GM15510 (cell line): ENCODE data around the gene FOXJ3.

ENCODE experiments used
- POLR2A ChIP-seq: IDR thresholded peaks from 3 replicates; pipeline ENCODE4 v1.6.1; 2011; ENCODE audit warnings: borderline replicate concordance; ENCODE audit not compliant: insufficient read length; ENCODE audit errors: extremely low read depth

Gene FOXJ3

DNA sequence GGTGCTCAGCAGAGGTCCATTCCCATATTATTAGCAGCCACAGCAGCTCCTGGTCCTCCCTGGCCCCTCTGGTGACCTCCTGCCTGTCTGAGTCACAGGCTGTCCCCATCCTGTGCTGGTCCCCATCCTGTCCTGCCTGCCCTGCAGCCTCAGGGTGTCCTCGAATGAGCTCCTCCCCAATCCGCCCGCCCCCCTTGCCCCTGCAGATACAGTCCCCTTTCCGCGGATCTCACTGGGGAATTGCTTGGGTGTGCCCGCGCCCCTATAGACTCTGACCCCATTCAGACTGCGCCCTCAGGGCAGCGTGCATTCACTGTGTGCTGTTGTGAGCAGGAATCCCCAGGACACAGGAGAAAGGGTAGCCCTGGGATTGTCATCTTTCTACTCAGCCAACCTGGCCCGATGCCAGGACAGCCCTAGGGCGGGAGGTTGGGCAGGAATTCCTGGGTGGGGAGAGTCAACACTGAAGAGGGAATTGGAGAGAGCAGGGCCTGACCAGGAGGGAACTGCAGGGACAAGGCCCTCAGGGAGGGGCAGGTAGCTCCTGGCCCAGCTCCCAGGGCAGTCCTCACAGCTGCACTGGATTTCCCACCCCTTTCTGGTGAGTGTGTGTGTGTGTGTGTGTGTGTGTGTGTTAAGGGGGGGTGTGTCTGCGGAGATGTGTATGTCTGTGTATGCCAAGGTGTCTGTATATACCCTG is 169.4 kb downstream of the FOXJ3 start:
- TF ChIP-seq POLR2A: no peak

DNA sequence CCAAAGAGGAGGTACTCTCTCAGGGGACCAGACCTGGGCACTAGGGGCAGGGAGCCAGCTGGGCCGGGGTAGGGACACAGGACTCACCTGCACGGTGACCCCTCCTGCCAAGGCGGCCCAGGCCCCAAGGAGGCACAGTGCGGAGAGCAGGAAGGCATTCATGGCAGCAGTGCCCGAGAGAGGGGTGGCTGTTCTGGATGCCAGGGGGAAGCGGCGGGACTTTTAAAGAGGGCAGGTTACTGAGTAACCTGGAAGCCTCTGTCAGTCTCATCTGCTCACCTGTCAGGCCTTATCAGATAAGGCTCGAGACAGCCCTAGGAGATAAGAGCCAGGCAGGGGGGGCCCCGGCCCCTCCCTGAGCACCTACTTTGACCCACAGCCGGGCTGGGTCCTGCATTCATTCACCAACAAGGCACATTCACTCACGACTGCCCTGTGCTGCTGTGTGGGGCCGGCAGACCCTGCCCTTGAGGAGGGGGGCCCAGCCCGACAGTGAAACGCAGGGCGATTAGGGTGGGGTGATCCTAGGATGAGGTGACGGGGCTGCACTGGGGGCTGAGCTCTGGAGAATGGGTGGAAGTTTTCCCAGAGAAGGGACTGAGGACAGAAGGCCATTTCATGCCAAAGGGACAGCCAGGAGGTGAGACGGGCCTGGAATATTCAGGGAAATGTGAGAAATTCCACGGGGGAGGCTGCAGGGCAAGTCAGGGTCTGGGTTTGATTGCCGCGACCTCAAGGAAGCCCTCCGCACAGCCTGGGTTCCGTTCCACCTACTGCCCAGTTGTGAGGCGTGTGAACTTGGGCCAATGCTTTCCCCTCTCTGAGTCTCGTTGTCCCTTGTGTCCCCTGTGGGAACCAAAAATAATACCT is 170.2 kb downstream of the FOXJ3 start, which contains the start of gene GUCA2A:
TSS of gene GUCA2A (minus strand) at position 195 of the 870 bp plus-strand sequence. CDS start at position 162, 33 bp downstream.
- TF ChIP-seq POLR2A: no peak

DNA sequence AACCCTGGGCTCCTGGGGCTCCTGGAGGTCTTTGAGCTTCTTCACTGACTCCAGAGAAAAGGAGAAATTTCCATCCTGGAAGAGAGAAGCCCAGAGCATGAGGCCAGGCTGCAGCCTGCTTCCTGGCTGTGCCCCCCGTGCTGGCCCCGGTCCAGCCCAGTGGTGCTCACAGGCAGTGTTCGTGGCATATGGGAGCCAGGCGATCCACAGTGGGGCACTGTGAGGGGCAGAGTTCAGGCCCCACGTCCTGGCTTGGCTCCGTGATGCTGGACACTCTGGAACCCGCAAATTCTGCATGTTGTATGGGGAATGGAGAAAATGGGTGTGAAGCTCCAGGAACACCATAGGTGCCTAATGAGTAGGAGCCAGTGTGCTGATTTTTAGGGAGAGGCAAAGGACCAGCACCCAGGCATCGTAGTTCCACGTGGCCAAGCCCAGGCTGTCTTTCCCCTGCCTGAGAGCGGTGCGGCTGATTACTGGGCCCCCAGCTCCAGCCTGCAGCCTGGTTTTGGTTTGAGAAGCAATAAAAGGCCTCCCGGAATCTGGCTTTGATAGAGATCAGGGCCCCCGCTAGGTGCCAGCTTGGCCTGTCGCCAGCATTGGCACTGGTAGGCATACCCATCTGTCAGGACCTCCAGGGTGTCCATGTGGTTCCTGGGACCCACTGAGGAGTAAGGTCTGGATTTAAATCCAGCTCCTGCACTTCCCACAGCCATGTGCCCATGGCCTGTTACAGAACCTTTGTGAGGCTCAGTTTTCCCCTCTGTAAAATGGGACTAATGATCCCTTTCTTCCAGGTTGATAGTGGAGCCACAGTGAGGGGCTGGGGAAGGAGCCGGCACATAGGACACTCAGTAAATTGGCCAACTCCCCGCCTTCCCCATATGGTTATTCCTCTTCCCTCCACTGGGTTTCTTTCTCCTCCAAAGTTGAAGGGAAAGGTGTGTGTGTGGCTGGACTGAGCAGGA is 171.2 kb downstream of the FOXJ3 start:
- TF ChIP-seq POLR2A: no peak

DNA sequence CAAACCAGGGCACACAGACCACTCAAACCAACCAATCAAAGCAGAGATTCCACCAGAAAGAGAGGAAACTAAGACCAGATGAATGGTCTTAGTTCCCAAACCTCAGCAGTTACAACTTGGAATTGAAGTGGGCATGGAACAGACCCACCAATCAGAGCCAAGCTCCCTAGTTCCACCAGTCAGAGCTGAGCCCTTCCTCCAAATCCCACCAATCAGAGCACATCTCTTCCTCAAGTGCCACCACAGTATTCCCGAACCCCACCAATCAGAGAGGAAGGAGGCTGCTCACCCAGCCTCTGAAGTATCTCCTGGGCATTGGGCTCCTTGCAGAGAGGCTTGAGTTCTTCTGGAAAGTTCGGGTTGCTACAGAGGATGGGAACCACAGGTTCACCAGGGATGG is 171.9 kb downstream of the FOXJ3 start:
- TF ChIP-seq POLR2A: no peak

DNA sequence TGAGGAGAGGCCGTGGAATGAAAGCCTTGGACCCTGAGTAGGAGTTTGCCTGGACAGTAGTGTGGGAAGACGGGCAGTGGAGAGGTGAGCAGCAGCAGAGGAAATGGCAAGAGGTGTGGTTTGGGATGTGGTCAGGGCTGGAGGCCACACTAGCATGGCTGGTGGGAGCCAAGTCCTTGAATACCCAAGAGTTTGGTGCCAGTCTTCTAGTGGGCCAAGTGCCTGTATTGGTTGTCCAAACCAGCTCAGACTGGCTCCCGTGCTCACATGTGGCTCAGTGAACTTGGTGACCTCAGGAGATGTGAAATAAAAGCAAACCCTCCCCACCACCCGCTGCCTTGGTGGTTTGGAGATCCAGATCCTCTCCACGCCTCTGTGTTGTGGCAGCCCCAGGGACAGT is 172.9 kb downstream of the FOXJ3 start:
- TF ChIP-seq POLR2A: no peak

DNA sequence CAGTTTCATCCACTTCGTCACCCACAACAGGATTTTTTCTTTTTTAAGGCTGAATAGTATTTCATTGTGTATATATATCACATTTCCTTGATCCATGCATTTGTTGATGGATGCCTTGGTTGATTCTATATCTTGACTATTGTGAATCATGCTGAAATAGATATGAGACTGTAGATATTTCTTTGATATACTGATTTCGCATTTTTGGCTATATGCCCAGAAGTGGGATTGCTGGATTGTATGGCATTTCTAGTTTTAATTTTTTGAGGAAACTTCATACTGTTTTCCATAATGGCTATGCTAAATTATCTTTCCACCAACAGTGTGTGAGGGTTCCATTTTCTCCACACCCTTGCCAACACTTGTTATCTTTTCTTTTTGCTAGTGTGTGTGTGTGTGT is 176.8 kb downstream of the FOXJ3 start:
- TF ChIP-seq POLR2A: no peak

DNA sequence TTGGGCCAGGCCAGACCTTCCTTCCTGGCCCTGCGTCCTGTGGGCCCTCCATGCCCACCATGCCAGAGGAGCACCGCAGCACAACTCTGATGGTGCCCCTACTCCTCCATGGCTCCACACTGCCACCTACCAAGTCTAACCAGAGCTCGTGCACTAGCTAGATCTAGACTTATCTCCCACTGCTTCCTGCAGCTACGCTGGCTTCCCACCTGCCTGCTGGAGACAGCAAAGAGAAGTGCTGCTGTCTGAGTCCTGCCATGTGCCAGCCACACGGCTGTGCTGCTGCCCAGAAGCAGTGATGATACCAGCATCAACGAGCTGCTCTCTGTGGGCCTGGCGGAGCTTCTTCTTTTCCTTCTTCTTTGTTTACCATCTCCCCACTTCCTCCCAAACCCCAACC is 177.4 kb downstream of the FOXJ3 start:
- no peak for TF ChIP-seq POLR2A

DNA sequence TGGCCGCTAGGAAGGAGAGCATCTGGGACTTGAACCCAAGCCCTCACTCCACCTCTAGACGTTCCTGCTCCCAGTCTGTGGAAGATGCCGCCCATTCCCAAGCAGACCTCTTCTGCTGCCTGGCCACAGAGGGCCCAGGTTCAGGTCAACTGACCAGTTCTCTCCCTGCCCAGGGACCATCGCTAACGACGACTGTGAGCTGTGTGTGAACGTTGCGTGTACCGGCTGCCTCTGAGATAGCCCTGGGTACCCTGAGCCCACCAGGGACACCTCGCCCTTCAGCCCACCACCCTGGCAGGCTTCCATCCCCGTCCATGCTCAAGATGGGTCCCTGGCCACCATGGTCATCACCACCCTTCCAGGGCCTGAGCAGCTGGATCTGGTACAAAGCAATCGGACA is 179.7 kb downstream of the FOXJ3 start:
- TF ChIP-seq POLR2A: no peak

DNA sequence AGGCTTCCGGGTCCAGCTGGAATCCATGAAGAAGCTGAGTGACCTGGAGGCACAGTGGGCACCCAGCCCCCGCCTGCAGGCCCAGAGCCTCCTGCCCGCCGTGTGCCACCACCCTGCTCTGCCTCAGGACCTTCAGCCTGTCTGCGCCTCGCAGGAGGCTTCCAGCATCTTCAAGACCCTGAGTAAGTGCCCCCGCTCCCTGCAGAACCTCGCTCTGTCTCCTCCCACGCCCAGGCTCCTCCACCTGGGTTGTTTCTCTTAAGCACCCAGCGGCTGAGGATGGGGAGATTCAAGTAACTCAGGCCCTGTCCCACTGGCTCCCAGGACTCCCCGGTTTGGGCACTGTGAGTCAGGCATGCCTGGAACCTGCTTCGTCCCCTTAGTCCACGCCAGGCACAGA is 180.3 kb downstream of the FOXJ3 start:
- no peak for TF ChIP-seq POLR2A

DNA sequence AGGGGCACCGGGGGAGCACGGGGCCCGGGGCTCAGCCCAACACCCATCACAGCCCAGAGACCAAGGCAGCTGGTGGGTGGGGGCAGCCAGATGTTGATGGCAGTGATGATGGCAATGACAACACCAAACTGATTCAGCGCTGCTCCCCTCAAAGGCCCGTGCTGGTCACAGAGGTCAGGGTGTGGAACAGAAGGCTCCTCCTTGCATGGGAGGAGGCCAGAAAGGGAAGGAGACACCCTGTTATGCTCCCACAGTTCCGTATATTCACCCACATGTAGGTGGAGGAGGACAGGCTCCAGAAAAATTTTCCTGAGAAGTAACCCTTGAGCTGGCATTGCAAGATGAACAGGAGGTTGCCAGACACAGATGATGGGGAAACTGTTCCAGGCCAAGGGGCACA is 181.4 kb downstream of the FOXJ3 start:
- no peak for TF ChIP-seq POLR2A

DNA sequence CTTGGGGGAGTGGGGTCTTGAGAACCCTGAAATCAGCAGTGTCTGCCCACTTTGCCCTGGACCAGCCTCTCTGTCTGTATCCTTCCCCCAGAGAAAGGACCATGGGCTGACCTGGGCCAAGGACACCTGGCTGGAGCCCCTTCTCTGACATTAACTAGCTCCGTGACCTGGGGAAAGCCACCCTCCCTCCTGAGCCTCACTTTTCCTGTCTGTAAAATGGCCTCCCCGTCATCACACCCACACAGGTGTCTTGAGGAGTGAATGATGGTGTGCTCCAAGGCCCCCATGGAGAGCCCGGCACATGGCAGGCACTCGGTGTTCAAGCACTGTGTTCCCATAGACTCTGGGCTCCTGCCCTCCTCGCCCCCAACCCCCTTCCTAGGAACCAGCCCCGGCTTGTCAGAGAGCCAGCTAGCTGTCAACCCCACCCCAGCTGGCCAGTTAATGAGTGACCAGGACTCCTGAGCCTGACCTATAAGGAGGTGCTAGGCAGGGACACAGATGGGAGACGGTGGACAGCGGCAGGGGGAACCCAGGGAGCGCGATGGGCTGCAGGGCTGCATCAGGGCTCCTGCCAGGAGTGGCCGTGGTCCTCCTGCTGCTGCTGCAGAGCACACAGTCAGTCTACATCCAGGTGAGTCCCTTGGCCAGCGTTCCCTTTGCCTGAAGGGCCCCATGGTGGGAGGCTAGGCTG is 182.0 kb downstream of the FOXJ3 start, which contains the start of gene GUCA2B:
TSS of gene GUCA2B (plus strand) at position 504 of the 694 bp plus-strand sequence. CDS start at position 545, 41 bp downstream.
- no peak for TF ChIP-seq POLR2A

DNA sequence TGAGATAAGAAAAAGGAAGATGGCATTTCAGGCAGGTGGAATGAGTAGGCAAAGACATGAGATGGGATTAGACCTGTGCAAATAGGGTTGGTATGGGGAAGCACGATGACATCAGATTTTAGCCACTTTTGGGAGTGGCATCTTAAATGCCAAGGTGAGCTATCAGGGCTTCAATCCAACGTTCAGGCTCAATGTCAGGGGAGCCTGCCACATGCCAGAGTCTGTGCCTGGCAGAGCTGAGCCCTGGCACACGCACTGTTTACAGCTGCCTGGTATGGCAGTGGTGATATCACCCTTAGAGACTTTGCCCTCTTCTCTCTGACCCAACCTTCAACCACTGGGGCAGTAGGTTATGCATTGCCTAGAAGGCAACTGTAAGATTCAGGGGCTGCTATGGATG is 182.9 kb downstream of the FOXJ3 start:
- TF ChIP-seq POLR2A: no peak

DNA sequence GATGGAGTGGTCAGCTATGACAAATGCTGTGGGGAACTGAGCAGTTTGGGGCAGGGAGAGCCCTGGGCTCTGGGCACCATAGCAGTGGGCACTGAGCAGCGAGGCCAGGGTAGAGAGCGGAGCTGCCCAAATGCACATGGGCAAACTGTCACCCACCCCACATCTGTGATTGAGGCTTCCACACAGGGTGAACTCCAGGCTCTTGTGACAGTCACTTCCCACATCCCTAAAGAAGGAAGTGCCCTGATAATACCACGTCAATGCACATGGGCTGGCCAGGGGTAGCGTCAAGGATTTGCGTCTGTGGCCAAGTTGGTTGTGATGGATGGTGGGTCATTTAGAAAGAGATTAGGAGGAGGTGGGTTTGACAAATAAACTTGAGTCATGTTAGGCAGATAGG is 184.4 kb downstream of the FOXJ3 start:
- no peak for TF ChIP-seq POLR2A

DNA sequence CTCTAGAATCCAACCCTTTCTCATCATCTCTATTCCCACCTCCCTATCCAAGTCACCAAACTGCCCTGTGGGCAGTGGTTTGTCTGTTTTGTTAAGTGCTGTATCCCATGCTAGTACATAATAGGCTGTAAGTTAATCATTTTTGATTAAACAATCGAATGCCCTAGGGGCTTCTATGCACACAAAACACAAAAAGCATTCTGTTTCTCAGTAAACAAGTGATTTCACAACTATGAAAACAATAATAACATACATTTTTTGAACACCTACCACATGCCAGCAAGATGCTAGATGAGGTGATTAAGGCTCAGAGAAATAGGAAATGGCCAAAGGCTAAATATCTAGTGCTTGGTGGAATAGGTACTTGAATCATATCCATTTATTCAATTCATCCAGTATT is 186.9 kb downstream of the FOXJ3 start:
- no peak for TF ChIP-seq POLR2A
